GM19099 (cell line): ENCODE data around the gene R3HDM1.

Experiments
- POLR2A ChIP-seq: IDR thresholded peaks from 3 replicates; pipeline ENCODE4 v1.6.1; 2011; ENCODE audit warnings: low read depth; ENCODE audit not compliant: insufficient read length; ENCODE audit errors: extremely low read depth

The R3HDM1 gene

GRCh38 chr2:135552887-135553286 is 21.6 kb downstream of the R3HDM1 start:
- no peak for TF ChIP-seq POLR2A

- no peak for TF ChIP-seq POLR2A
These were observed 24.0 kb downstream of the R3HDM1 start for GRCh38 chr2:135555311-135555710.

- no peak for TF ChIP-seq POLR2A
These were observed 26.2 kb downstream of the R3HDM1 start for GRCh38 chr2:135557530-135557929.

GRCh38 chr2:135561925-135562324 is 30.6 kb downstream of the R3HDM1 start:
- no peak for TF ChIP-seq POLR2A

- no peak for TF ChIP-seq POLR2A
These were observed 32.5 kb downstream of the R3HDM1 start for GRCh38 chr2:135563793-135564192.

- no peak for TF ChIP-seq POLR2A
These were observed 39.6 kb downstream of the R3HDM1 start for GRCh38 chr2:135570884-135571283.

GRCh38 chr2:135573620-135574019 is 42.3 kb downstream of the R3HDM1 start:
- TF ChIP-seq POLR2A = no peak

GRCh38 chr2:135581282-135581681 is 50.0 kb downstream of the R3HDM1 start:
- TF ChIP-seq POLR2A = no peak

GRCh38 chr2:135582383-135582782 is 51.1 kb downstream of the R3HDM1 start:
- TF ChIP-seq POLR2A = no peak

GRCh38 chr2:135585586-135585985 is 54.3 kb downstream of the R3HDM1 start:
- no peak for TF ChIP-seq POLR2A

- no peak for TF ChIP-seq POLR2A
These were observed 54.9 kb downstream of the R3HDM1 start for GRCh38 chr2:135586148-135586547.

- no peak for TF ChIP-seq POLR2A
These were observed 56.7 kb downstream of the R3HDM1 start for GRCh38 chr2:135587958-135588357.

GRCh38 chr2:135590619-135591260 is 59.5 kb downstream of the R3HDM1 start:
- TF ChIP-seq POLR2A = no peak

GRCh38 chr2:135600915-135601314 is 69.6 kb downstream of the R3HDM1 start:
- TF ChIP-seq POLR2A = no peak

- TF ChIP-seq POLR2A = no peak
These were observed 72.3 kb downstream of the R3HDM1 start for GRCh38 chr2:135603543-135603942.

GRCh38 chr2:135607561-135607960 is 76.3 kb downstream of the R3HDM1 start:
- TF ChIP-seq POLR2A = no peak

GRCh38 chr2:135612319-135612718 is 81.0 kb downstream of the R3HDM1 start:
- no peak for TF ChIP-seq POLR2A
